Mucosa of stomach (tissue), 1 donor: ENCODE data around the gene TMEM232.

Experiments
- H3K27me3 ChIP-seq: one replicate; pipeline ENCODE4 v1.7.0; 2013; ENCODE audit warnings: mild to moderate bottlenecking, low read length; ENCODE audit not compliant: control insufficient read depth, insufficient read depth
- H3K36me3 ChIP-seq: one replicate; pipeline ENCODE4 v1.7.0; 2013; ENCODE audit warnings: low read length; ENCODE audit not compliant: control insufficient read depth, insufficient read depth
- H3K4me1 ChIP-seq: one replicate; pipeline ENCODE4 v1.7.0; 2013; ENCODE audit warnings: mild to moderate bottlenecking, low read length; ENCODE audit not compliant: control insufficient read depth, insufficient read depth
- H3K4me3 ChIP-seq: one replicate; pipeline ENCODE4 v1.7.0; 2013; ENCODE audit warnings: low read length
- H3K9ac ChIP-seq: one replicate; pipeline ENCODE4 v1.7.0; 2013; ENCODE audit warnings: mild to moderate bottlenecking, low read length, moderate library complexity
- H3K9me3 ChIP-seq: one replicate; pipeline ENCODE4 v1.7.0; 2013; ENCODE audit warnings: mild to moderate bottlenecking, low read length, moderate library complexity; ENCODE audit not compliant: control insufficient read depth
- donor health status: Pancreatic carcinoma.

The TMEM232 gene

DNA sequence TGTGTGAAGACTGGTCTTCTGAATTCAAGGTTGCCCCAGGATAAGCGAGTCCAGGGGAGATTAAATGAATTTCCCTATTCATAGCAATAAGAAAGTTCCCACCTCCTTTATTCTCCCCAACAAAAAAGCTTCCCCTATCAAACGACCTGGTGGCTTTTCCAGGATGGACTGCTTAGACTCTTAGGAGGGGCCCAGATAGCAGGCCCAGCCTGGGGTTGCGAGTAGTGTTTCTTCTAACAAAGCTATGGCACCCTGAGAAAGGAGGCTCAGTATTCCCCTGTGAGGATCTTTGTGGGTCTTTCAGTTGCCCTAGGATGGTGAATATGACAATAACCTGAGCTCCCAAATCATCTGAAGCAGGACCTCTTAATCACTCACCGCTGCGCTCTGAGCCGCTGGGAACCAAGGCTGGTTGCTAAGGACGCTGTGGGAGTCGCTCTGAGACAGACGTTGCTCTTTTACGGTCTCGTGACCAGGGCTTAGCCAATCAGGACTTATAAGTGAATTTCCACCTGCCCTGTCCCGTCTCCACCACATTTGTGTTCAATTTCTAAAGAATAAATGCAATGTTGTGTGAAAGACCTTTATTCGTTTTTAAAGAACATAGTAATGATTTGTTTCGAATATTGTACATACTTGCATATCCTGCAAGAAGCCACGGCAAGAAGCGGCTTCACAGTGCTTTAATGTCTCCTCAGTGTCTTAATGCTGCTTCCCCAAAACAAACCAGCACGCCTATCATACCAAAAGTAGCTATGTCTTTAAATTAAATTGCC lies at the start of gene TMEM232:
Gene TMEM232, minus strand, starts transcription at position 423 of the 776 bp plus-strand sequence. CDS start 59,319 bp downstream, outside the sequence.
- Histone ChIP-seq H3K4me1 (no peaks in the 10 kb centered on the region), H3K36me3 (no peaks in the 10 kb centered on the region), H3K9ac (peak within 1 kb of the TSS; percentile 63), H3K27me3 (no peaks in the 10 kb centered on the region), H3K4me3 (peak within 1 kb of the TSS; percentile 93), H3K9me3 (no peaks in the 10 kb centered on the region)

DNA sequence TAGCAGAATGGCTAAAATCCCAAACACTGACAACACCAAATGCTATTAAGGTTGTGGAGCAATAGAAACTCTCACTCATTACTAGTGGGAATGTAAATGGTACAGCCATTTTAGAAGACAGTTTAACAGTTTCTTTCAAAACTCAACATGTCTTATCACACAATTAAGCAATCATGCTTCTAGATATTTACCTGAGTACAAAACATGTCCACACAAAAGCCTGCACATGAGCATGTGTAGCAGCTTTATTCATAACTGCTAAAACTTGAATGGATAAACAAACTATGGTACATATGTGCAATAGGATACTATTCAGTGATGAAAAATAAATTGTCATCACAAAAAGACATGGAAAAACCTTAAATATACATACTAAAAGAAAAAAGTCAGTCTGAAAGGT lies 43.8 kb upstream of the TMEM232 start:
- Histone ChIP-seq H3K9me3 (no peaks in the 10 kb centered on the region), H3K4me1 (no peaks in the 10 kb centered on the region), H3K4me3 (no peak overlapping the region), H3K36me3 (no peaks in the 10 kb centered on the region), H3K9ac (no peak overlapping the region), H3K27me3 (no peaks in the 10 kb centered on the region)

- Histone ChIP-seq H3K36me3 (no peaks in the 10 kb centered on the region), H3K9me3 (no peaks in the 10 kb centered on the region), H3K4me1 (no peaks in the 10 kb centered on the region), H3K27me3 (no peaks in the 10 kb centered on the region), H3K9ac (no peak overlapping the region), H3K4me3 (no peak overlapping the region)
Observed at GRCh38 chr5:110769000-110769681, 42.7 kb upstream of the TMEM232 start.

DNA sequence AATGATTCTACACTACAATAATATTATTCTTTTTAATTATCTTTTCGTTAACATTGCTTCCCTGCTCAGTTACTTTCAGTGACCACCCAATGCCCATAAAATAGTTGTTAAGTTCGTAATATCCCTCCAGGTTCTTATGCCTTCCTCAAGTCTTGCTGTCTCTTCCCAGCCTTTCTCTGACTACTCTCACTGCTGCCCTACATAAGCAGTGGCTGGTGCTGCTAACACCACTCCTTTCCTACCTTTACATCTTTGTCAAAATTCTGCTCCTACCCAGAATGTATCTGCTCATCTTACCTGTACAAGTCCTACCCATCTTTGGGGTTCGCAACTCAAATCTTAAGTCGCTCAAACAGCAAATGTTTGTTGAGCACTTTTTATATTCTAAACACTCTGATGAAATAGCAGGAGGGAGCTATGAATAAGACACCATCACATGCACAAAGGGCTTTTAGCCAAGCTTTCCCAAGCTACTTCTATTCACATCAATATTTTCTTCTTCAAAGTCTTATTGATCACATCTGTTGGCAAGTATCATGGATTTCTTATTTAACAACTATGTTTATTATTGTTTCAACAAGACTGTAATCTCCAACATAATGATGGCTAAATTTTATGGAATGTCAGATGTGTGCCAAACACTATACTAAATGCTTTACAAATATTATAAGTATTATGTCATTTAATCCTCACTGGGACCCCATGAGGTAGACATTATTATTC lies 41.8 kb upstream of the TMEM232 start:
- Histone ChIP-seq H3K9me3 (no peaks in the 10 kb centered on the region), H3K27me3 (no peaks in the 10 kb centered on the region), H3K9ac (no peak overlapping the region), H3K4me3 (no peak overlapping the region), H3K4me1 (no peaks in the 10 kb centered on the region), H3K36me3 (no peaks in the 10 kb centered on the region)

DNA sequence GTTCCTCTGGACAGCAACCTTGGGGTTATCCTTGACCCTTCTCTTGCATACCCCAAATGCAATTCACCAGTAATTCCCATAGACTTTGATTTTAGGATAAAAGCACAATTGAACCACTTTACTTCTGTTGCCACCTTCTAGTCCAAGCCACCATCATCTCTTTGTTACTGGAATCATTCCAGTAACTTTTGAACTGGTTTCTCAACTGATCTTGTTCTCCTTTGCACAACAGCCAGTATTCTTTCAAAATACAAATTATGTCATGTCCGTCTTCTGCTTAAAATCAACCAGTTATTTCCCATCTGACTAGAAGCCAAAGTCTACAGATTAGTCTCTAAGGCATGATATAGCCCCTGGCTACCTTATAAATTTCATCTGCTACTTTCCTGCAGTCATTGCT lies 33.7 kb upstream of the TMEM232 start:
- Histone ChIP-seq H3K27me3 (no peaks in the 10 kb centered on the region), H3K9me3 (no peaks in the 10 kb centered on the region), H3K36me3 (no peaks in the 10 kb centered on the region)

GRCh38 chr5:110757118-110757729 lies 30.8 kb upstream of the TMEM232 start:
- H3K4me1 ChIP-seq = no peaks in the 10 kb centered on the region

More for the DNA sequence above, 33.7 kb upstream of the TMEM232 start:
- no peak overlapping the region for H3K4me3 ChIP-seq
- no peaks in the 10 kb centered on the region for H3K4me1 ChIP-seq
- H3K9ac ChIP-seq = no peak overlapping the region

DNA sequence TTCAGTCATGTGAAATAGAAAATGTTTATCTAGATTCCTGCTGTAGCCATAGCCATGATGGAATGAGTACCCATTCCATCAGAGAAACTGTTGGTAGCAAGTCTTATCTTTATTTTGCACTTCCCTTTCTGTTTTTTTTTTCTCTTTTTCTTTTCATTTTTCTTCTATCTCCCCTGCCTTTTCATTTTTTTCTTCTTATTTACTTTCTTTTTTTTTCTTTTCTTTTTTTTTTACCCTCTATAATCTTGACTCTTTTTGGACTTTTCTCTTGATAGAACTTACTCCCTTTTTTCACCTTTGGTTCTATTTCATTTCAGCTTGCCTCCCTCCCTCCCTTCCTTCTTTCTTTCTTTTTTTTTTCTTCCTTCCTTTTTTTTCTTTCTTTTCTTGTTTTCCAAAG lies 27.7 kb upstream of the TMEM232 start:
- Histone ChIP-seq H3K9ac (no peak overlapping the region), H3K9me3 (no peaks in the 10 kb centered on the region), H3K4me1 (no peaks in the 10 kb centered on the region), H3K36me3 (no peaks in the 10 kb centered on the region), H3K27me3 (no peaks in the 10 kb centered on the region), H3K4me3 (no peak overlapping the region)

More at GRCh38 chr5:110757118-110757729, 30.8 kb upstream of the TMEM232 start:
- Histone ChIP-seq H3K27me3 (no peaks in the 10 kb centered on the region), H3K36me3 (no peaks in the 10 kb centered on the region), H3K9me3 (no peaks in the 10 kb centered on the region), H3K9ac (no peak overlapping the region), H3K4me3 (no peak overlapping the region)

- no peaks in the 10 kb centered on the region for H3K4me1 ChIP-seq
- no peak overlapping the region for H3K4me3 ChIP-seq
- H3K9ac ChIP-seq = no peak overlapping the region
- no peaks in the 10 kb centered on the region for H3K27me3 ChIP-seq
- H3K9me3 ChIP-seq = no peaks in the 10 kb centered on the region
- H3K36me3 ChIP-seq = no peaks in the 10 kb centered on the region
Observed at GRCh38 chr5:110753600-110753999, 27.1 kb upstream of the TMEM232 start.

DNA sequence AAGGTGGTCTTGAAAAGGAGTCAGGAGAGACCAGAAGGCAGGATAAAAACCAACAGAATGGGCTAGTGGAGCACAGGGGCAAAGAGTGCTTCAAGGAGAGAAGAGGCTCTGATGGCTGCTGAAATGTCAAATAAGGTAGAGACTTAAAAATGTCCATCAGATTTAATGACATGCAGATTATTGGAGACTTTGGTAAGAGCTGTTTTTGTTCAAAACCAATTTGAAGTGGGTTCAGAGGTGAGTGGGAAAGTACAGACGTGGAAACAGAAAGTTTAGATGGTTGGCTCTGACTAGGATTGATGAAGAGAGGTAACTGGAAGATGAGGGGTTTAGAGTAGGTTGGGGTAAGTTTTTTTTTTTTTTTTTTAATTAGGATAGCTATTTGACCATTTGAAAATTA lies 26.5 kb upstream of the TMEM232 start:
- Histone ChIP-seq H3K4me3 (no peak overlapping the region), H3K36me3 (no peaks in the 10 kb centered on the region), H3K9me3 (no peaks in the 10 kb centered on the region), H3K4me1 (no peaks in the 10 kb centered on the region), H3K27me3 (no peaks in the 10 kb centered on the region), H3K9ac (no peak overlapping the region)

GRCh38 chr5:110751902-110752762 lies 25.7 kb upstream of the TMEM232 start:
- Histone ChIP-seq H3K9ac (no peak overlapping the region), H3K27me3 (no peaks in the 10 kb centered on the region), H3K9me3 (no peaks in the 10 kb centered on the region), H3K4me3 (no peak overlapping the region), H3K4me1 (no peaks in the 10 kb centered on the region), H3K36me3 (no peaks in the 10 kb centered on the region)
